Measurements from ENCODE around the gene IGF1R.

IGF1R gene

GRCh38 chr15:98778960-98779359 is 130.6 kb downstream of the IGF1R start:
- no peak for DNase-seq

GRCh38 chr15:98779463-98780071 is 131.2 kb downstream of the IGF1R start:
- peak; percentile 63 to 71 for DNase-seq

- DNase-seq = no peak
Measured at GRCh38 chr15:98781838-98782237, 133.5 kb downstream of the IGF1R start.

GRCh38 chr15:98782801-98783200 is 134.5 kb downstream of the IGF1R start:
- no peak for DNase-seq

DNA sequence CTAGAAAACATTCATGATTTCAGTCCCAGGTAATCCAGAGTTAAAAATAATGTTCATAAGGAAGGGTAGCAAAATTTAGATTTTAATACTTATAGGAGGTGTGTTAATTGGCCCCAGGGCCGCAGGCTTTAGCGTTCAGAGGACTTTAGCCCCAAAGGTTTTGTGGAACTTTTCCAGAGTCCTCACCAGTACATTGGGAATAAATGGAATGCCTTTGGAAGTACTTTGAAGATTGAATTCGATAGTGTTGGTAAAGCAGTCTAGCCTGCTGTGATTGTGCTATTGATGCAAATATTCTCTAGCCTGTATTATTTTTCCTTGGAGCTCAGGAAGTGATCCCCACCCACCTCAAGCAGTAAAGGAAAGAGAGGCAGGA is 137.1 kb downstream of the IGF1R start:
- DNase-seq = no peak

- no peak for DNase-seq
Measured at GRCh38 chr15:98785807-98786621, 137.7 kb downstream of the IGF1R start.

DNA sequence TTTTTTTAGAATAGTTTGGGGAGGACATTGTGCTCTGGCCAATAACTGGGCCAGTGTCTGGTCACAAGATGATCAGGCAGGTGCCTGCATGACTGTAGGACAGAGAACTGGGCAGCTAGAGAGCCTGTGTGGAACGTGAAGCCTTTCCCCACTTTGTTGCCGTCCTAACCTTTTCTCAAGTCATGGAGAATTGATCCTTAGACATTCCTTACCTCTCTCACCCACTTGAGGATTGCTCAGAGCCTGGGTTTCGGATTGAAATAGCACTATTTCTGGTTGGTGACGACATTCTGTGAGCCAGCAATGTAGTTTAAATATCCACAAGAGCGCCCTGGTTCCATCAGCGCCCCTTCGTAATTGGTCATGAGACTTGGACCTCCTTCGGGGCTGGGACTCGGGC is 138.4 kb downstream of the IGF1R start:
- DNase-seq = no peak

- DNase-seq = no peak
Measured at GRCh38 chr15:98787194-98787593, 138.9 kb downstream of the IGF1R start.

DNA sequence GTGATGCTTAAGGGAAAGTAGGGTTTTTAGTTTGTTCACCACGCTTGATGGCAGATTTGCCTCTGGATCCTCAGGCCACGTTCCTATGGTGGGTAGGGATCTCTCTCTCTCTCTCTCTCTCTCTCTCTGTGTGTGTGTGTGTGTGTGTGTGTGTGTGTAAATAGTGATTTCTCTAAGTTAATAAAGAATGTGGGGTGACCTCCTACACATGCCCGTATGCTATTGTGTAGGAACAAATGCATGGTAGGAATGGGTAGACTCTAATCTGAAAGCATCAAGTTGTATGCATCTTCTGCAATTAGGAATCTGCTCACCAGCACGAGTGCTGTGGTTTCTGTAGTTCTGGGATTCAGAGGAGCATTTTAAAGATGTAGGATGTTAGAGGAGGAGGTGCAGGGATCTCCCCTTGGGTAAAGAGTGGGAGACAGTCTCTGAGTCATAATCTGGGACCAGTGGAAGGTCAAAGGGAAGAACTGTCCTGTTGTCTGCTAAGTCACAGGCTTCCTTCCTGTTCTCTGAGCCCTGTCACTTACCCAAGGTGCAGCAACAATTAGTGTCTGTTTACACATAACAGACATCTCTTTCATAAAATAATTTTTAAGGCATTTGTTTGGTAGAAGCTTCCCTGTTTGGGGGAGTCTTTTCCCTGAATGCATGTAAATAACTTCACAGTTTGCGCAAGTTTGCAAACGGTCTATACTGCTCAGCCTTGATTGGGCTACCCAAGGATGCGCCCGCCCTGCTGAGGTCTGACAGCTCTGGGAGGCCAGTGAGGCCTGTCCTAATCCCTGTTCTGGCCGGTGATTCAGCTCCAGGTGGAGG is 139.8 kb downstream of the IGF1R start:
- no peak for DNase-seq

- DNase-seq = no peak
Measured at GRCh38 chr15:98789020-98789419, 140.7 kb downstream of the IGF1R start.

GRCh38 chr15:98790270-98790669 is 141.9 kb downstream of the IGF1R start:
- DNase-seq = no peak

- DNase-seq = no peak
Measured at GRCh38 chr15:98791046-98791701, 142.8 kb downstream of the IGF1R start.

GRCh38 chr15:98792117-98792516 is 143.8 kb downstream of the IGF1R start:
- DNase-seq = no peak

GRCh38 chr15:98794211-98794610 is 145.9 kb downstream of the IGF1R start:
- DNase-seq = no peak

DNA sequence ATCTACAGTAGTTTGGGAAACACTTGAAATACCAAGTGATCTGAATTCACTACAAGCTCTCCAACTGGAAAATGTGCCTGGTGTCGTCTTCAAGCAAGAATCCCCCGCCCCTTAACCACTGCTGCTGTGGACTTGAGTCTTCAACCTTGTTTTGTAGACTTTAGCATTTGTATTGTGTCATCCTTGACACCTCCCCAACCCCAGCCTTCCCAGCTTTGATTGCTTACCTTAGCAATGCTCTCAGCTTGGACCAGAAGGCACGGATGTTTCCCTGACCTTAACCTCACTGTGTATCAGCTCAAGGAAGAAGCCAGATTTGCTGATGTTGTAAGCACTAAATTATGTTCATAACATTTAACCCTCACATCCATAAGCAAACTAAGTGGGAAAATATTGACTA is 146.4 kb downstream of the IGF1R start:
- no peak for DNase-seq

- no peak for DNase-seq
Measured at GRCh38 chr15:98795980-98796379, 147.6 kb downstream of the IGF1R start.

DNA sequence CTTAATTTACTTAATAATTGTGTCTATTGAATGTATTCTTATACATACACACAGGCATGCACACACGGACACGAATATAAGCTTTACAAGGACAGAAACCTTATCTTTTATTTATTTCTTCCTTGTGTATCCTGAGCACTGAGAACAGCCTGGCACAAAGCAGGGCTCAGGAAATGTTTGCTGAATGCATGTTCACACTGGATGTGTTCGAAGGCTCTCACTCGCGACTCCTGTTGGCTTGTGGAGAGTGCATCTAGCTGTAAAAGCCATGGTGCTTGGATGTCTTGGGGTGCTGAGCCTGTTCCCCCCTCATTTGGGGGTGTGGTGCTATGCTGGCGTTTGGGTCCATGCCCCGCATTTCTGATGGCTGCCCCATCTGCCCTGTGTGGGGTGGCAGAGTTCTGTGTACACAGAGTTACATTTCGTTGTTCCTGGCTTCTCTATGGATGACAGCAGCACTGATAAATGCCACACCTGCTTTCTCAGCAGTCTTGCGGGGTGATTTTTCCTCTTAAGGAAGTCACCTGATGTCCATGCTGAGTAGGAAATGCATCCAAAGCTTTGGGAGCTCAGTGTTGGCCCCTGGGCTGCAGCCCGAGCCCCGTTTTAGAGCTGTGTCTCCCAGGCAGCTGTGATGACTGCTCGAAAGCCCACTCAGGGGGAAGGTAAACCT is 148.5 kb downstream of the IGF1R start:
- DNase-seq = no peak

DNA sequence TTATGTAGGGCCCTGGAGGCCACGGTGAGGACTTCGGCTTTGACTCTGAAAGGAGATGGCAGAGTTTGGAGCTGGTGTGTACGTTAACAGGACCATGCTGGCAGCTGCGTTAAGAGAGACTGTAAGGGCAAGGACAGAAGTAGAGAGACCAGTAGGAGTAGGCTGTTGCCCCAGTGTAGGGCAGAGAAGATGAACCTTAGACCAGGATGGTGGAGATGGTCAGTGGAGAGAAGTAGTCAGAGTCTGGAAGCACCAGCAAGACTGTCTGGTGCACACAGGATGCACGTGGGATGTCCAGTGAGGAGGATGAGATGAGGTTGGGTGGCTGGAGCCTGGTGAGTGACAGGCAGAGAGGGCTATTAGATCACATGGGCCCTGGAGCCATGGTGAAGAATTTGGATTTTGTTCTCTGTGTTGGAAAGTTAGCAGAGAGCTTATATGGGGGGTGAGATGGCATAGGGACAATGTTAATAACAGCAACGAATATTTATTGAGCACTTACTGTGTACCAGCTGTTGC is 150.1 kb downstream of the IGF1R start:
- DNase-seq = no peak

- no peak for DNase-seq
Measured at GRCh38 chr15:98799461-98800390, 151.4 kb downstream of the IGF1R start.

GRCh38 chr15:98800437-98801233 is 152.3 kb downstream of the IGF1R start:
- no peak for DNase-seq

DNA sequence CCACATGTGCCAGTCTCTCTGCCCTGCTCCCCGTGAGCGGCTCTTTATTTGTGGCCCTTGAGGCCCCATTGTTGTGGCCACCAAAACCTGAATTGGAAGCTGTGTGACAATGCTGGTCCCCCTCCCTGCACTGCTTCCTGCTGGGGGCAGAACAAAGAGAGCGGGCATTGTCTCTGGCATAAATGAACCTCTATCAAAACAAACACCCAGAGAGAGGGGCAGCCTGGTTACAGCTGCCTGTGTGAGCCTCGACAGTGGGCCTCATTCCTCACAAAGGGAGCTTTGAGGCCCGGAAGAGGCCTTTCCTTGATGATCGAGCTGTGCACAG is 152.9 kb downstream of the IGF1R start:
- DNase-seq = no peak

Data from CD4-positive, alpha-beta T cell treated with Interferon alpha-2 for 1 hour (primary cell).